GM23248 (cell line): ENCODE results near the gene BTBD19.

ENCODE experiments used
- EZH2 ChIP-seq: fragments of 200-600 bp; sonication (generic); IDR thresholded peaks from 2 replicates; pipeline ENCODE4 v1.6.1; 2018; ENCODE audit warnings: antibody characterized with exemption, mild to moderate bottlenecking; ENCODE audit not compliant: insufficient read depth, poor library complexity, severe bottlenecking
- EZH2phosphoT487 ChIP-seq: fragments of 200-600 bp; sonication (generic); IDR thresholded peaks from 2 replicates; pipeline ENCODE4 v1.6.1; 2018; ENCODE audit warnings: antibody characterized with exemption, moderate library complexity, mild to moderate bottlenecking, low read depth; ENCODE audit not compliant: insufficient read depth

DNA sequence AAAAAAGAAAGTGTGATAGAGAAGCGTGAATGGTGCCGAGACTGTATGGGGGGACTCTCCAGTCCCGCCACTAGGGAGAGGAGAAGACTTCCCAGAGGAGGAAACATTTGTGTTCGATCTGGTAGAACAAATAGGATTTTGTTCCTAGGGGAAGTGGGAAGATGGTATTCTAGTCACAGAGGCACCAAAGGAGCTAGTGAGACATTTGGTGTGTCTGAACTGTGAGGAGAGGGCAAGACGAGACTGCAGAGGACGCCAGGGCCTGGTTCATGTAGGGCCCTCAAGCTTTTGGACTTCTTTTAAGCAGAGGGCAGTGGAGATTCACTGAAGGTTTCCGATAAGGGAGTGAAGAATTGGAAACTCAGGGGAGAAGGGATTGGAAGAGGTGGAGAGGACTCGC lies 2.9 kb downstream of the BTBD19 start:
- no peak for TF ChIP-seq EZH2
- no peak for TF ChIP-seq EZH2phosphoT487
